ENCODE results near the gene CD99L2. TPM values are rescaled to one million over a fixed set of nuclear protein-coding genes. Genes with fewer than 3 reads are reported as not detected.

The CD99L2 gene
- total RNA-seq, 1 experiment from 2014 or later: 7.3 TPM

GRCh38 chrX:150792949-150793527 lies 105.4 kb downstream of the CD99L2 start:
- H2BK20ac ChIP-seq (ENCODE audit: low read depth, low read length, poor library complexity, severe bottlenecking): no peak overlapping the region
- no peak overlapping the region for H2BK120ac ChIP-seq (ENCODE audit: low read depth, low read length, poor library complexity, severe bottlenecking)
- no peak overlapping the region for H3K14ac ChIP-seq (ENCODE audit: insufficient read depth, low read length)
- no peak overlapping the region for H2BK12ac ChIP-seq (ENCODE audit: insufficient read length, low read depth, low read length)
- no peaks in the 10 kb centered on the region for H3K4me1 ChIP-seq (ENCODE audit: insufficient read depth, low read length)
- Mint-ChIP-seq H3K4me3 (no peak overlapping the region), H3K9me3 (peaks cover 59 to 65% of the 10 kb centered on the region in 2 experiments), H3K27me3 (ENCODE audit: low read depth) (no peaks in the 10 kb centered on the region), H3K4me1 (no peaks in the 10 kb centered on the region), H3K36me3 (ENCODE audit: insufficient read depth in 1 of 3, low read depth in 3 of 3) (peaks cover 31 to 62% (median 51%) of the 10 kb centered on the region in 3 experiments; a peak in 6 of 7 replicates), H3K27ac (no peak overlapping the region)
- H2BK5ac ChIP-seq (ENCODE audit: insufficient read length, low read length): no peak overlapping the region
- H3K4ac ChIP-seq (ENCODE audit: low read depth, low read length): no peak overlapping the region
- H2AK5ac ChIP-seq (ENCODE audit: insufficient read length, low read length): no peak overlapping the region
- DNase-seq: no peak
- no peak overlapping the region for H3K18ac ChIP-seq (ENCODE audit: insufficient read length, low read depth, low read length)
- no peak overlapping the region for H4K8ac ChIP-seq (replicated peaks; ENCODE audit: insufficient read length, low read depth, low read length)
- no peak for TF ChIP-seq CTCF (conservative IDR thresholded peaks at IDR 0.05)
- no peak overlapping the region for H3K9ac ChIP-seq (ENCODE audit: extremely low read depth, insufficient read length, low read length)
- H3K27ac ChIP-seq (ENCODE audit: insufficient read length, low read depth, low read length): no peak overlapping the region
- no peaks in the 10 kb centered on the region for H3K23me2 ChIP-seq (ENCODE audit: insufficient read length, low read depth, low read length, poor library complexity, severe bottlenecking)
- H3K4me2 ChIP-seq (ENCODE audit: insufficient read depth, insufficient read length, low read length): no peak overlapping the region
- no peak overlapping the region for H2BK15ac ChIP-seq (ENCODE audit: low read depth, low read length)
- H3K79me1 ChIP-seq (ENCODE audit: insufficient read depth, low read depth, low read length, poor library complexity, severe bottlenecking): no peaks in the 10 kb centered on the region
- H3K9me3 ChIP-seq (ENCODE audit: control insufficient read depth, low read depth, low read length): no peaks in the 10 kb centered on the region
- H3K56ac ChIP-seq (ENCODE audit: insufficient read length, low read depth, low read length): no peak overlapping the region
- H4K91ac ChIP-seq (ENCODE audit: insufficient read length, low read depth, low read length): no peak overlapping the region
- no peak overlapping the region for H3K23ac ChIP-seq (ENCODE audit: insufficient read length, low read depth, low read length)
- no peaks in the 10 kb centered on the region for H3K79me2 ChIP-seq (ENCODE audit: insufficient read depth, low read length)
- H3K27me3 ChIP-seq (ENCODE audit: insufficient read depth, low read length): no peaks in the 10 kb centered on the region
- WGBS (ENCODE audit: extremely low coverage, insufficient read length, low lambda C conversion rate): no CpG with 5 or more reads among the region's 5 CpGs
- no peak overlapping the region for H3T11ph ChIP-seq (ENCODE audit: low read length)
- no peak overlapping the region for H4K5ac ChIP-seq (ENCODE audit: insufficient read length, low read depth, low read length)
- H2AFZ ChIP-seq (ENCODE audit: low read length): no peak overlapping the region
- no peaks in the 10 kb centered on the region for H4K20me1 ChIP-seq (ENCODE audit: control insufficient read depth, insufficient read depth, insufficient read length)
